ENCODE results near the gene AASS.

- TF ChIP-seq, protein P1, sequence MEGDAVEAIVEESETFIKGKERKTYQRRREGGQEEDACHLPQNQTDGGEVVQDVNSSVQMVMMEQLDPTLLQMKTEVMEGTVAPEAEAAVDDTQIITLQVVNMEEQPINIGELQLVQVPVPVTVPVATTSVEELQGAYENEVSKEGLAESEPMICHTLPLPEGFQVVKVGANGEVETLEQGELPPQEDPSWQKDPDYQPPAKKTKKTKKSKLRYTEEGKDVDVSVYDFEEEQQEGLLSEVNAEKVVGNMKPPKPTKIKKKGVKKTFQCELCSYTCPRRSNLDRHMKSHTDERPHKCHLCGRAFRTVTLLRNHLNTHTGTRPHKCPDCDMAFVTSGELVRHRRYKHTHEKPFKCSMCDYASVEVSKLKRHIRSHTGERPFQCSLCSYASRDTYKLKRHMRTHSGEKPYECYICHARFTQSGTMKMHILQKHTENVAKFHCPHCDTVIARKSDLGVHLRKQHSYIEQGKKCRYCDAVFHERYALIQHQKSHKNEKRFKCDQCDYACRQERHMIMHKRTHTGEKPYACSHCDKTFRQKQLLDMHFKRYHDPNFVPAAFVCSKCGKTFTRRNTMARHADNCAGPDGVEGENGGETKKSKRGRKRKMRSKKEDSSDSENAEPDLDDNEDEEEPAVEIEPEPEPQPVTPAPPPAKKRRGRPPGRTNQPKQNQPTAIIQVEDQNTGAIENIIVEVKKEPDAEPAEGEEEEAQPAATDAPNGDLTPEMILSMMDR (conservative IDR thresholded peaks at IDR 0.05), result no peak
- TF ChIP-seq ZFX (IDR thresholded peaks at IDR 0.05), result no peak
These were observed 71.0 kb downstream of the AASS start for GRCh38 chr7:122072924-122073599.

Measured in C4-2B (cell line).